Astrocyte (in vitro differentiated cells and primary cell): ENCODE results near the gene WFDC12. TPM values are rescaled to one million over a fixed set of nuclear protein-coding genes. Genes with fewer than 3 reads are reported as not detected.

Experiments used
- DNase-seq: peaks from one replicate; pipeline ENCODE4 v3.0.0-alpha.2; 2010; ENCODE audit warnings: low read depth
- FAIRE-seq: peaks from 2 replicates; lab custom pipeline; 2011; peaks lifted over from hg19 to GRCh38; lab: Jason Lieb, UNC
- H2AFZ ChIP-seq: 2 replicates; pipeline ENCODE4 v1.6.0; 2012; ENCODE audit warnings: low read depth, low read length, inconsistent platforms
- H3K27ac ChIP-seq: 2 replicates; pipeline ENCODE4 v1.5.1; 2011; ENCODE audit warnings: low read depth, low read length, inconsistent platforms
- H3K27me3 ChIP-seq: 2 replicates; pipeline ENCODE4 v1.6.0; 2011; ENCODE audit warnings: low read length, inconsistent platforms; ENCODE audit not compliant: insufficient read depth
- H3K36me3 ChIP-seq: 2 replicates; pipeline ENCODE4 v1.5.1; 2011; ENCODE audit warnings: low read length, inconsistent platforms; ENCODE audit not compliant: insufficient read depth
- H3K4me1 ChIP-seq: 2 replicates; pipeline ENCODE4 v1.5.1; 2011; ENCODE audit warnings: low read length, inconsistent platforms; ENCODE audit not compliant: insufficient read depth
- H3K4me2 ChIP-seq: 2 replicates; pipeline ENCODE4 v1.6.0; 2012; ENCODE audit warnings: low read length, inconsistent platforms
- H3K4me3 ChIP-seq: 2 replicates; pipeline ENCODE4 v1.5.1; 2011; ENCODE audit warnings: low read depth, mild to moderate bottlenecking, low read length, inconsistent platforms; ENCODE audit not compliant: insufficient read depth
- H3K79me2 ChIP-seq: 2 replicates; pipeline ENCODE4 v1.6.0; 2012; ENCODE audit warnings: mild to moderate bottlenecking, low read length, inconsistent platforms; ENCODE audit not compliant: insufficient read depth
- H3K9ac ChIP-seq: 2 replicates; pipeline ENCODE4 v1.6.0; 2012; ENCODE audit warnings: mild to moderate bottlenecking, low read length, inconsistent platforms
- H3K9me3 ChIP-seq: 2 replicates; pipeline ENCODE4 v1.5.1; 2012; ENCODE audit warnings: low read depth, mild to moderate bottlenecking, low read length, inconsistent platforms; ENCODE audit not compliant: insufficient read depth
- H4K20me1 ChIP-seq: 2 replicates; pipeline ENCODE4 v1.6.0; 2012; ENCODE audit warnings: low read length, inconsistent platforms; ENCODE audit not compliant: insufficient read depth
- H3K27ac Mint-ChIP-seq: one replicate; pipeline ENCODE4 v1.8.0; 2021; ENCODE audit warnings: mild to moderate bottlenecking, mixed read lengths; ENCODE audit not compliant: unreplicated experiment
- H3K27me3 Mint-ChIP-seq: one replicate; pipeline ENCODE4 v1.8.0; 2021; ENCODE audit warnings: low read depth, mixed read lengths; ENCODE audit not compliant: unreplicated experiment
- H3K36me3 Mint-ChIP-seq: one replicate; pipeline ENCODE4 v1.8.0; 2021; ENCODE audit warnings: low read depth, mixed read lengths; ENCODE audit not compliant: unreplicated experiment
- H3K4me1 Mint-ChIP-seq: one replicate; pipeline ENCODE4 v1.8.0; 2021; ENCODE audit warnings: low read depth, mixed read lengths; ENCODE audit not compliant: unreplicated experiment
- H3K4me3 Mint-ChIP-seq: one replicate; pipeline ENCODE4 v1.8.0; 2021; ENCODE audit warnings: mild to moderate bottlenecking, moderate library complexity, mixed read lengths; ENCODE audit not compliant: unreplicated experiment
- H3K9me3 Mint-ChIP-seq: one replicate; pipeline ENCODE4 v1.8.0; 2021; ENCODE audit warnings: mild to moderate bottlenecking, mixed read lengths; ENCODE audit not compliant: unreplicated experiment
- EZH2 ChIP-seq: IDR thresholded peaks from 2 replicates; pipeline ENCODE4 v1.6.1; 2012; ENCODE audit warnings: mild to moderate bottlenecking, low read length, inconsistent platforms; ENCODE audit not compliant: insufficient read depth
- total RNA-seq: library from RNA; stranded (reverse); gene quantifications from 2 replicates; pipeline ENCODE4 v1.2.1, GENCODE V29; 2021
- TF ChIP-seq, protein P1 (sequence below): IDR thresholded peaks from 2 replicates; pipeline ENCODE4 v1.5.1; 2011; ENCODE audit warnings: low read depth, mild to moderate bottlenecking, inconsistent platforms, low read length, moderate library complexity; ENCODE audit not compliant: insufficient read depth

Gene WFDC12
- total RNA-seq, 1 donor from 2014 or later, result not detected

DNA sequence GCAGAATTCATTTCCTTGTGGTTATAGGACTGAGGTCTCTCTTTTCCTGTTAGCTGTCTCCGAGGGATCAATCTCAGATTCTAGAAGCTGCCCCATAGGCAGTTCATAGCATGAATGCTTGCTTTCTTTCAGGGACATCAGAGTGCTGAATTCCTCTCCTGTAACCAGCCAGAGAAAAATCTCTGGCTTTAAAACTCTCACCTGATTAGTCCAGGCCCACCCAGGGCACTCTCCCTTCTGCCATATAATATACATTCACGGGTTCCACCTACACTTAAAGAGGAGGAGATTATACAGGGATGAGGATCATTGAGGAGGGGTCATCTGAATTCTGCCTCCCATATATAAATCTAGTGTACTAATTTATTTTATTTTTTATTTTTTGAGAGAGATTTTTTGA is 21.2 kb downstream of the WFDC12 start:
- Mint-ChIP-seq H3K27me3 (peaks cover 15% of the 10 kb centered on the region), H3K36me3 (peaks cover 4% of the 10 kb centered on the region), H3K4me3 (no peak overlapping the region), H3K27ac (no peak overlapping the region), H3K9me3 (no peaks in the 10 kb centered on the region), H3K4me1 (peaks cover 12% of the 10 kb centered on the region)
- H3K4me1 ChIP-seq, result peaks cover 13% of the 10 kb centered on the region
- no peak overlapping the region for H3K4me3 ChIP-seq
- no peaks in the 10 kb centered on the region for H3K9me3 ChIP-seq
- H3K36me3 ChIP-seq, result no peaks in the 10 kb centered on the region
- no peak overlapping the region for H2AFZ ChIP-seq
- H3K9ac ChIP-seq, result no peak overlapping the region
- H4K20me1 ChIP-seq, result no peaks in the 10 kb centered on the region
- H3K4me2 ChIP-seq, result no peak overlapping the region
- no peak overlapping the region for H3K27ac ChIP-seq
- no peak for FAIRE-seq
- peaks cover 8% of the 10 kb centered on the region for H3K27me3 ChIP-seq
- TF ChIP-seq, protein P1, sequence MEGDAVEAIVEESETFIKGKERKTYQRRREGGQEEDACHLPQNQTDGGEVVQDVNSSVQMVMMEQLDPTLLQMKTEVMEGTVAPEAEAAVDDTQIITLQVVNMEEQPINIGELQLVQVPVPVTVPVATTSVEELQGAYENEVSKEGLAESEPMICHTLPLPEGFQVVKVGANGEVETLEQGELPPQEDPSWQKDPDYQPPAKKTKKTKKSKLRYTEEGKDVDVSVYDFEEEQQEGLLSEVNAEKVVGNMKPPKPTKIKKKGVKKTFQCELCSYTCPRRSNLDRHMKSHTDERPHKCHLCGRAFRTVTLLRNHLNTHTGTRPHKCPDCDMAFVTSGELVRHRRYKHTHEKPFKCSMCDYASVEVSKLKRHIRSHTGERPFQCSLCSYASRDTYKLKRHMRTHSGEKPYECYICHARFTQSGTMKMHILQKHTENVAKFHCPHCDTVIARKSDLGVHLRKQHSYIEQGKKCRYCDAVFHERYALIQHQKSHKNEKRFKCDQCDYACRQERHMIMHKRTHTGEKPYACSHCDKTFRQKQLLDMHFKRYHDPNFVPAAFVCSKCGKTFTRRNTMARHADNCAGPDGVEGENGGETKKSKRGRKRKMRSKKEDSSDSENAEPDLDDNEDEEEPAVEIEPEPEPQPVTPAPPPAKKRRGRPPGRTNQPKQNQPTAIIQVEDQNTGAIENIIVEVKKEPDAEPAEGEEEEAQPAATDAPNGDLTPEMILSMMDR, result no peak
- TF ChIP-seq EZH2, result no peak
- no peak for DNase-seq
- H3K79me2 ChIP-seq, result no peaks in the 10 kb centered on the region

DNA sequence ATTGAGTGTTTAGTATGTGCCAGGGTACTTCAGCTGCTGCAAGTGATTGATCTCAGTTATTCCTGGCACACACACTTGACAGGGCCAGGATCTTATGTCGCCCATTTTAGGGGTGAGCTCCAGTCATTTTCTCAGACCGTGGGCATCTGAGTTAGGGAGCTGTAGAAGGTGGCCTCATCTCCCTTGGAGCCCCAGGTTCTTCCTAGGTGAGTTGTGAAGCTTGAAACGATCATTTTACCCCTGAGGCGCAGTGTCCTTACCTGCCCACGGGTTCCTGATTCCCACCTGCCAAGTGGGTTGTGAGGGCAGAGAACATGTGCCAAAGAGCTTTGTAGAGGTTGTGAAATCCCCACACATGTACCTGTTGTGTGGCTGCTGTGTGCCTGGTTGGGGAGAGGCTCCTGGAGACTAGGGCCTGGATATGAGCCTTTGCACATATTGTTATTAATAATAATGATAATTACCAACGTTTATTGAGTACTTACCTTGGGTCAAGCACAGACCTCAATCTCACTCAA is 22.9 kb downstream of the WFDC12 start:
- FAIRE-seq (no peak), DNase-seq (no peak)
- no peaks in the 10 kb centered on the region for H3K36me3 ChIP-seq
- peaks cover 25% of the 10 kb centered on the region for H3K27me3 ChIP-seq
- H3K4me2 ChIP-seq, result peak overlapping the region; percentile 71
- H3K4me1 ChIP-seq, result peaks cover 17% of the 10 kb centered on the region
- Mint-ChIP-seq H3K27me3 (peaks cover 20% of the 10 kb centered on the region), H3K36me3 (peaks cover 4% of the 10 kb centered on the region), H3K4me3 (no peak overlapping the region), H3K4me1 (peaks cover 12% of the 10 kb centered on the region), H3K27ac (peak overlapping the region; percentile 75), H3K9me3 (no peaks in the 10 kb centered on the region)
- H3K9me3 ChIP-seq, result no peaks in the 10 kb centered on the region
- peak overlapping the region; percentile 13 for H3K9ac ChIP-seq
- H4K20me1 ChIP-seq, result no peaks in the 10 kb centered on the region
- TF ChIP-seq EZH2, result no peak
- TF ChIP-seq, protein P1, result no peak
- no peak overlapping the region for H2AFZ ChIP-seq
- H3K79me2 ChIP-seq, result no peaks in the 10 kb centered on the region
- no peak overlapping the region for H3K27ac ChIP-seq
- H3K4me3 ChIP-seq, result no peak overlapping the region

DNA sequence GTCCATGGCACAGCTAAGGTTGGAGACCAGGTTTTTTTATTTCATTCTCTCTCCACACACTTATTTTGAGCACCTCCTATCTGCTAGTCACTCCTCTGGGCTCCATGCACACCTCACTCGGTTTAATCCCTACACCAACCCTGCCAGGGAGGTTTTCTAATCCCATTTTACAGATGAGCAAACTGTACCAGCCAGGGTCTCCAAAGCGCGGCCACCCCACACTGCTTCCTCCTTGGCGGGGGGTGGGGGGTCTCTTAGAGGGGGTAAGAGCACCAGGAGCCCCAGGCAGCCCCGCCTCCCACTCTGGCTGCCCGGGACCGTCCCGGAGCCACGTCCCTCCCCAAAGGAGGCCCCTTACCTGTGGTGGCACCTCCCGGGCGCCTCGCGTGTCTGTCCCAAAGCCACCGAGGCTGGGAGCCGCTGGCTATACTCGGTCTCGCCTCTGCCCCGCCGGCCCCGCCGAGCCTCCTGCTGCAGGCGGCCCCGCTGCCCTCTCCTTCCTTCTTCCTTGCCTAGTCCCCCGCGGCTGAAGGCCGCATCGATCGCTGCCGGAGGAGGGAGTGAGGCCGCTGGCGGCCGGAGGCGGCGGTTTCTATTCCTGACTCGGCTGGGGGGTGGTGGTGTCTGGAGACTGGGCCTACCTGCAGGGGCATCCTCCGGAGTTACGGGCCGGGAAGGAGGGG is 23.6 kb downstream of the WFDC12 start, which contains the start of gene KCNS1:
TSS of gene KCNS1 (minus strand) at position 565 of the 683 bp plus-strand sequence. CDS start 1,891 bp downstream, outside the sequence.
- Histone ChIP-seq H3K27ac (no peak within 1 kb of the TSS), H3K4me1 (peaks cover 17% of the 10 kb centered on the region), H3K4me3 (no peak within 1 kb of the TSS), H4K20me1 (no peaks in the 10 kb centered on the region), H3K9me3 (no peaks in the 10 kb centered on the region), H3K9ac (peak within 1 kb of the TSS; percentile 13), H3K36me3 (no peaks in the 10 kb centered on the region), H3K4me2 (peak within 1 kb of the TSS; percentile 71), H3K79me2 (no peaks in the 10 kb centered on the region), H3K27me3 (peaks cover 29% of the 10 kb centered on the region), H2AFZ (peak within 1 kb of the TSS; percentile 69)
- peak within 1 kb of the TSS; percentile 75 for H3K27ac Mint-ChIP-seq
- FAIRE-seq (no peak), DNase-seq (no peak)
- H3K4me3 Mint-ChIP-seq, result peak within 1 kb of the TSS; percentile 75
- no peaks in the 10 kb centered on the region for H3K9me3 Mint-ChIP-seq
- H3K4me1 Mint-ChIP-seq, result peaks cover 12% of the 10 kb centered on the region
- H3K36me3 Mint-ChIP-seq, result peaks cover 4% of the 10 kb centered on the region
- TF ChIP-seq, protein P1, result no peak
- no peak for TF ChIP-seq EZH2
- H3K27me3 Mint-ChIP-seq, result peaks cover 20% of the 10 kb centered on the region
